Activated CD8-positive, alpha-beta memory T cell treated with anti-CD3 and anti-CD28 coated beads for 36 hours (primary cell): ENCODE results near the gene CROCC. TPM values are rescaled to one million over a fixed set of nuclear protein-coding genes. Genes with fewer than 3 reads are reported as not detected.
"Not testable (repeated sequence)": the region's sequence is repeated elsewhere in the genome, so short reads cannot be mapped to it uniquely, and the experiment has no call there.

Experiments
- CTCF ChIA-PET: fragments of 350-600 bp; sonication (Branson Sonifier 250); formaldehyde crosslinking; loops from one replicate; lab custom pipeline; 2021; ENCODE audit warnings: antibody characterized with exemption; lab: Charles Lee
- POLR2A ChIA-PET: fragments of 350-600 bp; sonication (Branson Sonifier 250); formaldehyde crosslinking; loops from one replicate; lab custom pipeline; 2021; ENCODE audit warnings: antibody characterized with exemption; lab: Charles Lee
- total RNA-seq, 2 experiments: library from RNA; stranded (reverse); gene quantifications; one replicate each; pipeline ENCODE4 v1.2.3, GENCODE V29; 2021

CROCC gene
- 10 to 100 TPM; 20.4 to 21.4 TPM for total RNA-seq

- CTCF ChIA-PET, result interaction anchor here (0.7 kb wide), 1 partner anchor 39 kb away, joined by 3 read pairs; no protein-coding TSS in a partner anchor
- POLR2A ChIA-PET, result interaction anchor here (0.7 to 1.0 kb wide), 2 partner anchors 17 to 459 kb away, joined by 3 read pairs; no protein-coding TSS in a partner anchor
Observed at GRCh38 chr1:16921391-16922185, at the start of gene CROCC. TSS of gene CROCC (plus strand) at chr1:16921931. CDS start at chr1:16922019, 88 bp downstream.

- CTCF ChIA-PET, POLR2A ChIA-PET: not testable (repeated sequence)
Observed at GRCh38 chr1:16872152-16873075, 49.3 kb upstream of the CROCC start.

GRCh38 chr1:16873076-16873879 lies 48.5 kb upstream of the CROCC start:
- CTCF ChIA-PET, POLR2A ChIA-PET: not testable (repeated sequence)

GRCh38 chr1:16874968-16875765 lies 46.6 kb upstream of the CROCC start:
- POLR2A ChIA-PET, result not testable (repeated sequence)

GRCh38 chr1:16881742-16882141 lies 40.0 kb upstream of the CROCC start:
- POLR2A ChIA-PET, CTCF ChIA-PET: not testable (repeated sequence)

More at GRCh38 chr1:16874968-16875765, 46.6 kb upstream of the CROCC start:
- CTCF ChIA-PET, result not testable (repeated sequence)

GRCh38 chr1:16882986-16883385 lies 38.7 kb upstream of the CROCC start:
- CTCF ChIA-PET, result no interaction called here
- POLR2A ChIA-PET, result no interaction called here

- CTCF ChIA-PET, result interaction anchor here (1.4 kb wide), 1 partner anchor 174 kb away, joined by 3 read pairs; no protein-coding TSS in a partner anchor
- POLR2A ChIA-PET, result not testable (repeated sequence)
Observed at GRCh38 chr1:16884487-16884886, 37.2 kb upstream of the CROCC start.

GRCh38 chr1:16886860-16887605 lies 34.7 kb upstream of the CROCC start:
- ChIA-PET POLR2A (no interaction called here), CTCF (no interaction called here)

- ChIA-PET CTCF (interaction anchor here (0.9 to 1.2 kb wide), 2 partner anchors 183 to 536 kb away, joined by 3 read pairs; no protein-coding TSS in a partner anchor), POLR2A (interaction anchor here (0.8 to 1.2 kb wide), 2 partner anchors 16 to 162 kb away, joined by 5 read pairs; no protein-coding TSS in a partner anchor)
Observed at GRCh38 chr1:16888860-16889816, 32.6 kb upstream of the CROCC start.

- CTCF ChIA-PET, result interaction anchor here (1.2 kb wide), 1 partner anchor 538 kb away, joined by 3 read pairs; no protein-coding TSS in a partner anchor
- POLR2A ChIA-PET, result not testable (repeated sequence)
Observed at GRCh38 chr1:16890539-16891021, 31.2 kb upstream of the CROCC start.

GRCh38 chr1:16891057-16891456 lies 30.7 kb upstream of the CROCC start:
- POLR2A ChIA-PET, CTCF ChIA-PET: not testable (repeated sequence)

- ChIA-PET CTCF (interaction anchor here (0.6 kb wide), 1 partner anchor 185 kb away, joined by 4 read pairs; no protein-coding TSS in a partner anchor), POLR2A (interaction anchor here (0.6 kb wide), 1 partner anchor 185 kb away, joined by 3 read pairs; no protein-coding TSS in a partner anchor)
Observed at GRCh38 chr1:16892978-16893525, 28.7 kb upstream of the CROCC start.

- CTCF ChIA-PET, POLR2A ChIA-PET: not testable (repeated sequence)
Observed at GRCh38 chr1:16893796-16894195, 27.9 kb upstream of the CROCC start.

GRCh38 chr1:16894338-16894737 lies 27.4 kb upstream of the CROCC start:
- CTCF ChIA-PET, POLR2A ChIA-PET: not testable (repeated sequence)

GRCh38 chr1:16895233-16895597 lies 26.5 kb upstream of the CROCC start:
- POLR2A ChIA-PET, CTCF ChIA-PET: not testable (repeated sequence)
